CD4-positive, alpha-beta T cell treated with Interleukin-6 for 4 hours (primary cell): ENCODE measurements around the gene AZU1.
"Not testable (repeated sequence)": the region's sequence is repeated elsewhere in the genome, so short reads cannot be mapped to it uniquely, and the experiment has no call there.

ENCODE experiments used
- DNase-seq: peaks from one replicate; pipeline ENCODE4 v3.0.0-alpha.2; 2020; ENCODE audit warnings: mixed read lengths

Gene AZU1

GRCh38 chr19:810883-811489 lies 16.7 kb upstream of the AZU1 start:
- no peak for DNase-seq

GRCh38 chr19:811506-812048 lies 16.1 kb upstream of the AZU1 start:
- DNase-seq, result no peak

GRCh38 chr19:812049-812746 lies 15.4 kb upstream of the AZU1 start:
- no peak for DNase-seq

GRCh38 chr19:812747-813218 lies 14.9 kb upstream of the AZU1 start:
- no peak for DNase-seq

DNA sequence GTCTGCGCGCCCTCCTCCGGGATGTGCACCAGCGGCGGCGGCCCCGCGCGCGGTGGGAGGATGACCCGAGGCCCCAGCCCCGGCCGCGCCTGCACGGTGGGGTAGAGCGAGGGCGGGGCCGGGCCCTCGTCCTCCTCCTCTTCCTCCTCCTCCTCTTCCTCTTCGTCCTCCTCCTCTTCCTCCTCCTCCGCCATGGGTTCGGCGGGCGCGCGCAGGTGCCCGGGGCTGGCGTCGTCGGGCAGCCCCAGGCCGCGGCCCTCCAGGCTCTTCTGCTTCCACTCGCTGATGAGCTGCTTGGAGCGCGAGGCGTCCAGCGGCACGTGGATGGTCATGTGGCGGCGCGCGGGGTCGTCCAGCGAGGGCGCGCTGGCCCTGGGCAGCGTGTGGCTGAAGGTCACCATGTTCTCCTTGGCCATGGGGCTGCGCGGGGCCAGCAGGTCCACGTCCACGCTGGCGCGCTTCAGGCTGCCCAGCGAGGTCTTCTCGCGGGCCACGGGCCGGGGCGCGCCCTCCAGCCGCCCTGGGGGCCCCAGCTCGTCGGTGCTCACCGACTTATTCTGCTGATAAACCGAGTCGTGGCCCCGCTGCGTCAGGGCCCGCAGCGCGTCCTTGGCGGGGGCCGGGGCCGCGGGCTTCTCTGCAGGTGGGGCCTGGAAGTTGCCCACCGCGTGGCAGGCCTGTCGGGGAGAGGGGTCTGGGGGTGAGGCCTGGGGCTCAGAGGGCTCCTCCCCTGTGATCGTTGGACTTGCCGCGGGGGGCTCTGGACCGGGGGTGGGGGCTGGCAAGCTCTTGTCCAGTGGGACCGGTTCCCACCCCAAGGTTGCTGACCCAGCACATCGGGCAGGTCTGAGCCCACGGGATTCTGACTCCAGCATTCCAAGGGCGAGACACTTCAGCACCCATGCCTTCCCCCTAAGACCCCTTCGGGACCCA lies 14.2 kb upstream of the AZU1 start:
- no peak for DNase-seq

DNA sequence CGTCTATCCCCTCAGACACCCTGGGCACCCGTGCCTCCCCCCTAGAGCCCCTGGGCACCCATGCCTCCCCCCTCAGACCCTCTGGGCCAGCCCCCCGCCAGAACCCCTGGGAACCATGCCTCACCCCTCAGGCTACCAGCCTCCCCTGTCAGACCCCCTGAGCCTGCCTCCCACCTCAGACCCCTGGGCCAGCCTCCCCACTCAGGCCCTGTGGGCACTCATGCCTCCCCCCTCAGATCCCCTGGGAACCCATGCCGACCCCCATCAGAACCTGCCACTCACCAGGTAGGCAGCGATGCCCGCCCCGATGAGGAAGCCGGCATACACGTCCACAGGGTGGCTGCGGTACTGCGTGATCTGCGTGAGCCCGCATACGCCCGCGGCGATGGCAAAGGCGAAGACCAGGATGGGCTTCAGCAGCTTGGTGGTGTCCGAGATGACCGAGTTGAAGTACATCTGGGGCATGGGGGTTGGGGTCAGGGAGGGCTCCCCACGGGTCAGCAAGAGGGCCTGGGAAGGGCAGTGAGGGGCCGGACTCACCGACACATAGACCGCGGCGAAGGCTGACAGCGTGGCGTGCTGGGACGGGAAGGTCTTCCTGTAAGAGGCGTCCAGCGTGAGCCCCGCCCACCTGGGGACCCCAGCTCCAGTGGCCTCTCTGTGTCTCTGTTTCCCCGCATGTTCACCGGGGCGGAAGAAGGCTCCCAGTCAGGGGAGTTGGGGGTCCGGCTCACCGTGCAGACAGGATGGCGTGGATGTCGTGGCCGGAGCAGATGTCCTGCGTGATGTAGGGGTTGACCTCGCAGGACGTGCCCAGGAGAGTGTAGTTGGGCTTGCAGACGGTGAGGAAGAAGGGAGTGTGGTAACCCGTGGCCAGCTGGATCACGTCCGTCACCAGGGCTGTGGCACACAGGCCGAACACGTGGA lies 13.2 kb upstream of the AZU1 start:
- no peak for DNase-seq

DNA sequence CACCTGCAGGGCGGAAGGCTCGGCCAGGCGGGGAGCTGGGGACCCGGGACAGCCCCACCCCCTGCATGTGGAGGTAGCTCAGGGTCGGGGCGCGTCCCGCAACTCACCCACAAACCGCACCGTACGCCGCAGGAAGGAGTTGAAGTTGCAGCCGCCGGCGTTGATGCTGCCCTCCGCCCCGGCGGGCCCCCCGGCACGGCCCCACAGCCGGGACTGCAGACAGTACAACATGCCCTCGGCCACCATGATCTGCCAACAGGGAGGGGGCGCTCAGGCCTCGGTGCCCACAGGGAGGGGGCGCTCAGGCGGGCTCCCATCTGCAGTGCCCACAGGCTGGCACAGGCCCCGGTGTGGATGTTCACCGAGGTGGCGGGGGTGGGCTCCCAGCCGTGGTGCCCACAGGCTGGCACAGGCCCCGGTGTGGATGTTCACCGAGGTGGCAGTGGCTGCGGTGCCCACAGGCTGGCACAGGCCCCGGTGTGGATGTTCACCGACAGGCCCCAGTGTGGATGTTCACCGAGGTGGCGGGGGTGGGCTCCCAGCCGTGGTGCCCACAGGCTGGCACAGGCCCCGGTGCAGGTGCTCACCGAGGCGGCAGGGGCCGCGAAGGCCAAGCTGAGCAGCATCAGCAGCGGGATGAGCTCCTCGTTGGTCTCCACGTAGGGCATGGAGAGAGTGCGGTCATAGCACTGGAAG lies 12.4 kb upstream of the AZU1 start:
- no peak for DNase-seq

GRCh38 chr19:815775-816499 lies 11.7 kb upstream of the AZU1 start:
- no peak for DNase-seq

- DNase-seq, result no peak
These were observed 11.2 kb upstream of the AZU1 start for GRCh38 chr19:816500-816857.

GRCh38 chr19:820212-820611 lies 7.4 kb upstream of the AZU1 start:
- not testable (repeated sequence) for DNase-seq

DNA sequence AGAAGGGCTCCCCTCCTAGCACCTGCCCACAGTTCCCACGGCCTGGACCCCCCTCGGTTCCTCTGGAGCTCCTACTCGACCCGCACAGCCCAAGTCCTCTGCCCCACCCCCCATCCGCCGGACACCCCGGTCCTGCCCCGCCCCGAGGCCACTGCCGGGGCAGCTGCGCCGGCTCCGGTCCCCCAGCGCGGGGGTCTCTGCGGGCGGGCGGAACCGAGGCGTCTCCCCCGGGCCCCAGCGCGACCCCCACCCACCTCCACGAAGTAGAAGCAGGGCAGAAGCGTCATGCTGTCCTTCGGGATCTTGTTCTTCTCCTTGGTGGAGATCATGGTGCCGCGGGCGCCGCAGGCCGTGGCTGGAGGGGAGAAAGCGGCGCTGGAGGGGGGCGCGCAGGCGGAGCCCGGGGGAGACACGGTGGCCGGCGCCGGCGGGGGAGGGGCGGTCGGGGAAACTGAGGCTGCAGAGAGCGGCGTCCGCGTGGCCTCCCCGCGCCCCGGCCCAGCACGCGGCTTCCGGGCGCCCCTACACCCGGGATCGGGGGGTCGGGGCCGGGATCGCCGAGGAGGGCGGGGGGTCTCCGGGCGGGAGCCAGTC lies 6.3 kb upstream of the AZU1 start:
- DNase-seq, result no peak

GRCh38 chr19:821825-822503 lies 5.7 kb upstream of the AZU1 start, which contains the start of gene PLPPR3:
TSS of gene PLPPR3 (minus strand) at chr19:821955. CDS start at chr19:821559, 396 bp downstream.
- DNase-seq, result no peak

- DNase-seq, result no peak
These were observed 4.0 kb upstream of the AZU1 start for GRCh38 chr19:823565-824121.

DNA sequence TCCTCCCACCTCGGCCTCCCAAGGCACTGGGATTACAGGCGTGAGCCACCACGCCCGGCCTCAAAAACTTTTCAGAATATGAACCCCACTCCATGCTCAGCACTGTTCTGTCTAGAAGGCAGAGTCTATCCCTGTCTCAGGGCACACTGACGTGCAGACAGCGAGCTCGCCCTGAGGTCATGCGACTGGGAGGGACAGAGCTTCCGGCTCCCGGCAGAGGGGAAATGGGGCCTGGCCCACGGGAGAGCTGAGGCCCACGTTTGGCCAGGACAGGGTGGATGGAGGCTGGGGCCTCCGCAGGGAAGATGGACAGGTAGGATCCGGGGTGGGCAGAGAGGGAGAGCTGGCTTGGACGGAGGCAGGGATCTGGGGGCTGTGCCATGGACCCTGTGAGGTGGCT lies 2.8 kb upstream of the AZU1 start:
- no peak for DNase-seq

DNA sequence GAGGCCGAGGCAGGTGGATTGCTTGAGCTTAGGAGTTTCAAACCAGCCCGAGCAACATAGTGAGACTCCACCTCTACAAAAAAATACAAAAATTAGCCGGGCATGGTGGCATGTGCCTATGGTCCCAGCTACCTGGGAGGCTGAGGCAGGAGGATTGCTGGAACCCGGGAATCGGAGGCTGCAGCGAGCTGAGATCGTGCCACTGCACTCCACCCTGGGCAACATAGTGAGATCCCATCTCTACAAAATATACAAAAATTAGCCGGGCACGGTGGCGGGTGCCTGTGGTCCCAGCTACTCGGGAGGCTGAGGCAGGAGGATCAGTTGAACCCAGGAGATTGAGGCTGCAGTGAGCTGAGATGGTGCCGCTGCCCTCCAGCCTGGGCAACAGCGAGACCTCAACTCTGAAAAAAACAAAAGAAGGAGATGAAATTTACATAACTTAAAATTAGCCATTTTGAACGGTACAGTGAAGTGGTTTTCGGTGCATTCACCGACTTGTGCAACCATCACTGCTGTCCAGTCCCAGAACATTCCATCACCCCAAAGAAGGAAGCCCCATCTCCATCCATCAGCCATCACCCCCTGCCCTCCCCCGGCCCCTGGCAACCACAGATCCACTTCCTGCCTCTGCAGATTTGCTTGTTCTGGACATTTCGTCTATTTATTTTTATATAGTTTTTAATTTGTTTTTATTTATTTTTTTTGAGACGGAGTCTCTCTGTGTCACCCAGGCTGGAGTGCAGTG lies 1.6 kb upstream of the AZU1 start:
- DNase-seq, result no peak

GRCh38 chr19:827314-827709 lies 325 bp upstream of the AZU1 start:
- no peak for DNase-seq

DNA sequence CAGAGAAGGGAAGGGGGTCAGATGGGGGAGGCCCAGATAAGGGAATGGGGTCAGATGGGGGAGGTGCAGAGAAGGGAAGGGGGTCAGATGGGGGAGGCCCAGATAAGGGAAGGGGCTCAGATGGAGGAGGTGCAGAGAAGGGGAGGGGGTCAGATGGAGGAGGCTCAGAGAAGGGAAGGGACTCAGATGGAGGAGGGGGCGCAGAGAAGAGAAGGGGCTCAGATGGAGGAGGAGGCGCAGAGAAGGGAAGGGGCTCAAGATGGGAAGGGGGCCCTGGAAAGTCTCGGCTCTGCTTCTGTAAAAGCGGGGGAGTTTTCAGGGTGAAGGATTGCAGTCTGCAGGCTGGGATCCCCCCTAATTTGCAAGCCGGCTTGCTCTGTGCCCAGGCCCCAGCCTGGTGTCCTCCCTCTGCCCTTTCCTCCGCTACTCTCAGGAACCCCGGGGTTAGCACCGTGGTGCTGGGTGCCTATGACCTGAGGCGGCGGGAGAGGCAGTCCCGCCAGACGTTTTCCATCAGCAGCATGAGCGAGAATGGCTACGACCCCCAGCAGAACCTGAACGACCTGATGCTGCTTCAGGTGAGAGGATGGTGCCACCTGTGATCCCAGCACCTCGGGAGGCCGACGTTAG lies 1.6 kb downstream of the AZU1 start:
- no peak for DNase-seq
